Ammon's horn (tissue), 1 donor: ENCODE measurements around the gene MARCHF10.

Experiments
- DNase-seq: peaks from one replicate; pipeline ENCODE4 v3.0.0-alpha.2; 2016; ENCODE audit warnings: low spot score

Gene MARCHF10

DNA sequence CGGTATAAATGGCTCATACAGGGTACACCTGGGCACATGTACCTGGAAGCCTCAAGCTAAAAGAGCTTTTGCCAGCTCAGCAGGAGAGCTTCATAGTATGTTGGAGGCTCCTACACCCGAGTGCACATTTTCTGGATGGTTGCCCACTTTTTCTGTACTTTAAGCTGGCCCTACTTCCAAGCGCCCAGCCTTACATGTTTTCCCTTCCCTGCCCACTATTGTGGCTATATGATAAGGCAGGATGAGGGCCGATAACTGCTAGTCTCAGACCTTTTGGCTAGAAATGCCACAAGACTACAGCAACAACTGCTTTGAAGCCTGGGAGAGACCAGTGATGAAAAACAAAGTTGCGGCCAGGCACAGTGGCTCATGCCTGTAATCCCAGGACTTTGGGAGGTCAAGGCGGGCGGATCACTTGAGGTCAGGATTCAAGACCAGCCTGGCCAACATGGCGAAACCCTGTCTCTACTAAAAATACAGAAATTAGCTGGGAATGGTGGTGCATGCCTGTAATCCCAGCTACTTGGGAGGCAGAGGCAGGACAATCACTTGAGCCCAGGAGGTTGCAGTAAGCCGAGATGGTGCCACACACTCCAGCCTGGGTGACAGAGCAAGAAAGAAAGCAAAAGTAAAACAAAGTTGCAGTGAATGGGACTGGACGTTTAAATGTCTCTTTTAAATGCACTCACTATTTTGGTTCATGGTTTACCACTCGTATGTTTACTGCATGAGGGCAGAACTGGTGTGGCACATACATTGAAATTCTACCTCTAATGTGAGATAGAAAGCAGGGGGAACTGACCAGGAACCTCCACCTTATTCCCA is 14.2 kb upstream of the MARCHF10 start:
- DNase-seq, result no peak

DNA sequence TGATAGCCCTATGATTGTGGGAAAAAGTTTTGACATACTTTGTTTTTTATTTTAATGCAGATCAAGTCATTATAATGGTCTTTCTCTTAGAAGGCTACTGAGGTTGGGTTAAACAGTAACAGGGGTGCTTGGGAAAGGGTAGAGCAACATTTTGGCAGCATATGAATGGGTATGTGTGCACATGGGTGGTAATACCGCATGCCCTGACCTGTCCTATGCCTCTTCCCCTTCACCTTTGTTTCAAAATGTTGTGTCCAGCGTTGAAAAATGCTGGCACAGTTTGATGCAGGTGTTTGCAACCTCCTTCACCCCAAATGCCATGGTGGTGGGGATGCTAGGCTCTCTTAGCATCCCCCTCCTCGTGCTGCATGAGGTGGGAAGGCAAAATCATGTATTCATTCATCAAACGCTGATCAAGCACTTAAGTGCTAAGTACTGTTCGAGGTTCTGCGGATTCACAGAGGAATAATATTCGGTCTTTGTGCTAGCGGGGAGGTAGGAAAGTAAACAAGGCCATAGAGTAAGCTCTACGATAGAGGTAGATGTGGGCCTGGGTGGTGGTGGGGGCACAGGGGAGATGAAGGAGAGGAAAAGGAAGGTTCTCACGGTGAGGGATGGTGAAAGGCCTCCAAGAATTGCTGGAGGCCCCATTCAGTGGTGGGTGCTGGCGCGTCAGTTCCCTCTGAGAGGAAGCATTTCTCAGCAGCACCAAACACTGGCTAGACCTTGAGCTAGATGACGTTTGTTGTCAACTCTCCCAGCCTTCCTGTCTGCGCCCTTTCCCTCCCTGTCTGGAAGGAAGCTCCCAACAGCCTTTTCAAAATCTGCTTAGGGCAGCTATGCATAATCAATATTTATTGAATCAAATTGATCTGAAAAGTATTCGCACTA is 13.3 kb upstream of the MARCHF10 start:
- DNase-seq, result no peak

DNA sequence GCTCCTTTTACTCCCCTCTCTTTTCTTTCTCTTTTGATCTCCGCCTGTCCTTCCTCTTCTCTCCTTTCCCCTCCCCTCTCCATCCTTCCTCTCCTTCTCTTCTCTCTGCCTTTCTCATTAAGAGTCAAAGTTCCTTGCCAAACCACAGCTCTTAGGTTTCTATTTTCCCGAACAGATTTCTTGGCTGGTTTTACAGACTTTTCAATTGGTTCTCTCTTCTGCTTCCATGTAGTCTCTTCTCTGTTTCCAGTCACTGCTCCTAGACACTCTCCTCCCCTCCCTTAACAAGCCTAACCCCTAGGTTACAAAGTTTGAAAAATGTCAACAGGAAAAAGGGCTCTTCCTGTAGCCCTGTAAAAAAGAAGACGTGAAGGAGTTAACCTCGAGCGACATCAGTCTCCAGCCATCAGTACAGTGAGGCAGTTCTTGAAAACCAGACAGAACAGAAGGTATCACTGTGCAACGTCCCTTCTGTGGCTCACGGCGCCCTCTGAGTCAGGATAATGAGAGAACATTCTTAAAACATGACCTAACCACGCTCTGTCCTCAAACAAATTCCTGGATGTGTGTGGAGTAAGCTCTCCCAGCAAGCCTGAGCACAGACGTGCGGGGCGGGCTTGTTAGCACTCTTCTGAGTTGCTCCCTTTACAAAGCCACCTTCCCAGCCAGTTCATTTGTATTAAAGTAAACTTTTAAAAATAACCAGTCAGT is 11.6 kb upstream of the MARCHF10 start:
- DNase-seq, result peak; percentile 20

DNA sequence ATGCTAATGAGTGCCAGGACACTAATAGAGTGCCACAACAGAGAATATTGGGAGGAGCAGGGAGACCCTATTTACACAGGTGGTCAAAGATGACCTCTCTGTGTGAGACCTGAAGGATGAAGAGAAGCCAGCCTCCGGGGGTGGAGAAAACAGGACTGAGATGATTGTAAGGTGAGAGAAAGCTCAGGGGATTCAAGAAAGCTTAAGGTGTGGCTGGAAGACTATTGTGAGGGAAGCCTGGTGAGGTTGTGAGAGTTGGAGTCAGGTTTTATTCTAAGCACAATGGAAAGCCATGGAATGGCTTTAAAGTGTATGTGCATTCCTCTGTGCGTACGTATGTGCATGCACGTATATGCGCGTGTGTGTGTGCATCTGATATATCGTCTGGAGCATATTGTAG is 10.4 kb upstream of the MARCHF10 start:
- no peak for DNase-seq

DNA sequence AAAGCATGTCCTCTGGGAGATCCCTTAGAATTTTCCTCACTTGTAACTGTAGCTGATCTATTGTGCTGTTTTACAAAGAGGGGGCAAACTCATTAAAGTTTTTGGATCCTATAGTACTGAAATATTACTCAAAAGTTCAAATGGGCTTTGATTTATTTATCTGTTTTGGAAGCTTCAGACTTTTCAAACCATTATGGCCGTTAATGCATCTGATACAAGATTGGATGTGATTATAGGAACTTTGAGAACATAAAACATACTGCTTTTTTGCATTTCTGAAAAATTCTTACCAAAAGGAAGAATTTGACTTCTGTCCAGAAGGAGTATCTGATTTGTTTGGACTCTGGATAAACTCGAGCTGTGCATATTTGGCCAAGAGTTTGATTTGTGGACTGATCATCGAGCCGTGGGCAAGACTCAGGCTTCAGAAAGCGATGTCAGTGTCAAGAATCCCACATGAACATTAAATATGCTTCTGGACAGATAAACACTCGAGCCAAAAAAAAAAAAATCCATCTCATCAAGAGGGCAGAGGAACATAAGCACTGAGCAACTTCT is 8.2 kb upstream of the MARCHF10 start:
- no peak for DNase-seq

DNA sequence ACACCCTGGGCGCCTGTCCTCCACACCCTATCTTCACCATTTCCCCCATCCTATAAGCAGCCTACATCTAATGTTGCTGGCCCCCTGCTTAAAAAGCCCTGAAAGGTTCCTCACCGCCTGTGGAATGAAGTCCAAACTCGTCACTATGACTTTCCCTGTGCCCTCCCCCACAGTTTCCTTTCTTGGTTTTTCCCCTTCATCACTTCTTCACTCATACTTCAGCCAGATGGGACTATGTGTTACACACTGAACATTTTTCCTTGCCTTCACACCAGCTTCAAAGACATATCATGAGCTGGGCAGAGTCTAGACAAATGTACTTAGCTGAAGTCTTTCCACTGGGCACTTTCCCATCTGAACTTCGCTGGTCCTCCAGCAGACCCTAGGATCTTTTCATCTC is 1.5 kb upstream of the MARCHF10 start:
- DNase-seq, result no peak

DNA sequence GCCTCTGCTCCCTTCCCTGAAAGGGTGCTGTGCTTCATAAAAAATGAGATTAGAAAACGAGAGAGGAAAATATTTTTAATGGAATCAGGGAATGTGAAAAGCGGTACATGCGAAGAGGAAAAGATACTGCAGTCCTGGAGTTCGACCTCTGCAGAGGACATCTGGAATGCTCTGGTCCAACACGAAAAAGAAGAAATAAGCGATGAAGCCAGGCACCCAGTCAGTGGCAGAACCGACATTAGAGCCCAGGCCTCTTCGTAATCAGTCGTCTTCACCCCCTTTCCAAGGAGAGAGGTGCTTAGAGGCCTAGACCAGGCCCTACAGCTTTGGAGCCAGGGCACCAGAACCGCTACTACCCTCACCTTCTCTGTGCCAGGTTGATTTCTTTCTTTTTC is 459 bp upstream of the MARCHF10 start:
- no peak for DNase-seq

DNA sequence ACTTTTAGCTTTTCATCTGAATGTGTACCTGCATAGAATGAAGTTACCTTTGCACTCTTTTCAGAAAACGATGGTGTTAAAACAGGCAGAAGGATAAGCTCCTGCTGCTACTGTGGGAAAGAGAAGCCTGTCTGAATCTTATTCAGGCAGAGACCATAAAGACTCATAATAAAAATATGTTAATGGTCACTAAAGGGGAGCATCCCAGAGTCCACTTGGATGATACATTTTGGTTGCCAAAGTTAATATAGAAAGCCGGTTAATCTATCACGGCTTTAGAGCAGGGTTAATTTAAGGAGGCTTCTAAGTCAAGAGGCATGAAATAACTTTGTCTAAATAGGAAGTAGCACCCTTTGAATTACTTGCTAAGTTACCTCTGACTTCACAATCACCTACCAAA is 2.9 kb downstream of the MARCHF10 start:
- no peak for DNase-seq

DNA sequence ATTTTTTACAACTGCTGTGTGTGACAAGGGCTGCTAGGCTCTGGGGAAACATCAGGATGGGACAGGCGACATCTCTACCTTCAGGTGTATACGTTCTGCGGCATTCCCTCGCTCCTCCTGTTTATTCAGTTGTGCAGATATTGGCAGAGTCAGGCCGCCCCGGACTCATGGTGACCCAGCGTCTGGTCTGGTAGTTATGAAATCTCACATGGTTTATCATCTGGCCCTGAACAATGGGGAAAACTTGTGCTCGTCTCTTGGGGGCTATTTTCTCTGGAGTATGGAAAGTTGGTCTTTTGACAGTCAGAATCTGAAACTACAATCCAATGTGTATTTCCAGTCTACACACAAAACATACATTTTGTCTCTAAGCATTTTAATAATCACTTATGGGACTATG is 3.3 kb downstream of the MARCHF10 start:
- no peak for DNase-seq

DNA sequence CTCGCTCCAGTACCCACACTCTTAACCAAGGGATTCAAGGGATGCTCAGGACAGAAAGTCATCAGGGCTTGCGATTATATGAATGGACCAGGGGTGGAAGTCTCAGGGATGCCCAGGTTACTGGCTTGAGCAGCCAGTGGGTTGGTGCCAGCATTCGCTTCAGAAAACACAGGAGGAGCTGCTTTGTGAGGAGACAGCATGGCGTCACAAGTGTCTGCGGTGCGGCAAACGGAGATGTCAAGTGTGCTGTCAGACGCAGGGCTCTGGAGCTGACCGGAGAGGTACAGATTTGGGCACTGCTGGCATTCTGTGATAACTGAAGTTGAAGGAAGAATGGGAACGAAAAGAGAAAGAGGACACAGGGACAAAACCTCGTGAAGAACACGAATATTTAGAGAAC is 4.1 kb downstream of the MARCHF10 start:
- no peak for DNase-seq

DNA sequence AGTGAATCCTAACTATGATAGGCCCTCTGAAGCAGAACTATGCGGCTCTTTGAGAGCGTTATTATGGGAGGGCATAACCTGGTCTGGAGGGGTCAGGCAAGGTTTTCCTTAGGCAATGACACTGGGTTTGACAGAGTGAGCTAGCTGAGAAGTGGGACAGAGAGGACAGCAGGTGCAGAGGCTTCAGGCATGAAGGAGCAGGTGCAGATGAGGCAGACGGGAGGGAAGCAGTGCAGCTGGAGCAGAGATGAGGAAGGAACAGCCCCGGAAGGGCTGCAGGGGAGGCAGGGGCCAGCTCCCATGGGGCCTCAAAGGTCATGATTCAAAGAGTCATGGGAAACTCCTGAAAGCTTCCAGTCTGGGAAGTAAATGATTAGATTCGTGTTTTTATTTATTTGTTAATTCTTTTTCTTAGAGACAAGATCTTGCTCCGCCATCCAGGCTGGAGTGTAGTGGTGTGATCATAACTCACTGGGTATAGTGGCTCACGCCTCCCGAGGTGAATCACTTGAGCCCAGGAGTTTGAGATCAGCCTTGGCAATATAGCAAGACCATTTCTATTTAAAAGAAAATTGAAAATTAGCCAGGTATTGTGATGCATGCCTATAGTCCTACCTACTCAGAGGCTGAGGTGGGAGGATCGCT is 5.4 kb downstream of the MARCHF10 start:
- no peak for DNase-seq

DNA sequence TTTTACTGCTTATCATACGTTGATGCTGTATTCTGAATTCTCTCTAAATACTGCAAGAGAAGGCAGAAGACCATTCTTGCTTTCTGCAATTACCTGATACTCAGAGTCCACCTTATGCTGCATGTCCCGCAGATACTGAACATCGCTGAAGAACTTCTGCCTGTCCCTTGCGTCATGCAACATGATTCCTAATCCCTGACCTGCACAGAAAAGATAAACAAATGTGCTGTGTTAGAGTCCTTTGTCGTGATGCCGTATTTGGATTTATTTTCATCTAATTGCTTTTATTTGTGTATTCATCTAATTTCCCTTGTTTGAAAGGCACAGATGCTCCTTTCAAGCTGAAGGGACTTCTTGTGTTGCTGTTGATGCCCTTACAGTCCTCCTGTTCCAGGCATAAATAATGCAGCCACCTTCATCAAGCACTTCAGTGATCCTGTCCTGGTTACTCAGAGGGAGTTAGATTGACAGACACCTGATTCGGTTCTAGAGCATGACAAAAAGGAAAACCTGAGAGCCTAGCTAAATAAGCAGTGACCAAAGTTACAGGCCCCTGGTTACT is 6.5 kb downstream of the MARCHF10 start:
- DNase-seq, result no peak

DNA sequence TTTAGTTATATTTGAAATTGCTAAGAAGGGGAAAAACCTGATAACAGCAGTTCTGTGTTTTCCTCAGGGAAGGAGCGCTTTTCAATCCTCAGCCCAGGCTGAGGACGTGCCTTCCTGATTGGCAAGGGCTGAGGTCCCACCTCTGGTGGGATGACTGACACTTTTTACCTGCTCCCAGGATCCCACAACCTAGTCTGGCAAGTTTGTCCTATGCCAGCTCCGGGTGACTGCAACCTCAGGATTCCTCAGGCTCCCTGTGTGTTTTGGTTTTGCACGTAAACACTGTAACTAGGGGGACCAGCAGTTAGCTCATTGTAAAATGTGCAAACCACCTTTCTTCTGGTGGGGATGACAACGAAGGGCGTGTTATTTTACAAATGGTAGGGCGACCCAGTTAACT is 7.5 kb downstream of the MARCHF10 start:
- DNase-seq, result no peak

DNA sequence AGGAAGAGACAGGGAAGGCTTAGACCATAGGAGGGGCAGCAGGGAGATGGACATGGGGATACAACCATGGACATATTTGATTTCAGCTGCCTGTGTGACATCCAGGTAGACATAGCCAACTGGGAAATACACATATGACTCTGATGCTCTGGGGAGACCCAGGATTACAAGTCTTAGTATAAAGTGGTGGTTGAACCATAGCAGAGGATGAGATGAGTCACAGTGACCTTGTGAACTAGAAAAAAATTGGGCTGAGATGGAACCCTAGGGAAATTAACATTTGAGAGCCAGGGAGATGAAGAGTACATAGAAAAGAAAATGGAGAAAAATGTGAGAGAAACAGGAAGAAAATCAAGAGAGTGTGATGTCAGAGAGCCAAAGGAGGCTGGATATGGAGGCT is 10.2 kb downstream of the MARCHF10 start:
- DNase-seq, result no peak

DNA sequence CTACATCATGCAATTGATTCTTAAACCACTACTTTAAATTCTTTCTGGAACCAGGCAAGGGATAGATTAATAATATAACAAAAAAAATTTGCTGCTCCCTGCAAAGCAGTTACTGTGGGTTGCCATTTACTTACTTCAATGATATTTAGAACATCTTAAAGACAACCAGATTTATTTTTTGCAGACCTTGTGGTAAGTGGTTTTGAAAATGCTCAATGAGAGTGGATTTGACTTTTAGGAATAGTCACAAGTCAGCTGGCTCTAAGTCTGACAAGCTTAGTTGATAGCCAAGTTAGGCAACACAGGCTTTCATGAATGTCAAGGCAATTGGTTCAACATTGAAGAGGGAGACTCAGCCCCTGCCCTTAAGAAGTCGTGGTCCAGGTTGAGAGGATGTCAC is 11.8 kb downstream of the MARCHF10 start:
- no peak for DNase-seq

DNA sequence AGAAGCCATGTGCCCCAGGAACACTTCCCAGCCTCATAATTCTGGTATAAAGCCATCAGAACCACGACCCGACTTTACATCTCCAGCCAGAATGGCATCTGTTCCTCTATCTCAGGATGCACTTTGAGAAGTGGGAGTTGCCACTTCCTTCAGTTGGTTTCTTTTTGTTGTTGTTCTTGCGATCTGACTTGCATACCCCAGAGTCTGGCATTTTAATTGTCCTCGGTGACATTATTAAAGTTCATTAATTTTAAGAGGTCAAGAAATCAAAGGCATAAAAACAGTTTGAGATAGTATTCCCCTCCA is 13.5 kb downstream of the MARCHF10 start:
- DNase-seq, result no peak

DNA sequence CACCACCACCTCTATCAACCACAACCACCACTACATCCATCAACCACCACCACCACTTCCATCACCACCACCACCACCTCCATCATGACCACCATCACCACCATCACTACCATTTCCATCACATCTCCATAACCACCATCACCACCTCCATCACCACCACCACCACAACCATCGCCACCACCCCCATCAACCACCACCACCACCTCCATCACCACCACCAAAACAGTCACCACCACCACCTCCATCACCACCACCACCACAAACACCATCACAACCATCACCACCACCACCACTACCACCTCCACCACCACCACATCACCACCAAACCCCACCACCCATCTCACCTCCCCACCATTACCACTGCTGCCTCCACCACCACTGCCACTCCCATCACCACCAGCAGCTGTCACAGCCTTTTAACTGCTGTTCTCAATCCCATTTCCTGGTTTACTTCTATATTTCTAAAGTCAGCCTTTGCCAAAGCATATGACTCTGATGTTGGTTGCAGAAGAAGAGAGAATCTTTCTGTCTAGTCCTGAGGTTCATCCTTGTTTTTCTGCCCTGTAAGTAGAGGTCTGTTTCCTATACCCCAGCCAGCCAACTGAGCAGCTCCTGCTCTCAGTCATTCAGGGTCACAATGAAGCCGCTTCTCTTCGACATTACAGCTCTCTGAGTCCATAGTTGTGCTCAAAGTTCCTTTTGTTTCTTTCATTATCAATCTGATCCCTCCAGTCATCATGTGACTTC is 14.0 kb downstream of the MARCHF10 start:
- no peak for DNase-seq

DNA sequence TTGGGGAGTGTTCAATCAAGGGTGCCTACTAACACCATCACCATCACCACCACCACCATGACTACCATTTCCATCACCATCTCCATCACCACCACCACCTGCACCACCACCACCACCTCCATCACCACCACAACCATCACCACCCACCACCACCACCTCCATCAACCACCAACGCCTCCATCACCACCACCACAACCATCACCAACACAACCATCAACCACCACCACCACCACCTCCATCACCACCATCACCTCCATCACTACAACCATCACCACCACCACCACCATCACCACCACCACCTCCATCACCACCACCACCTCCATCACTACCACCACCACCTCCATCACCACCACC is 15.7 kb downstream of the MARCHF10 start:
- DNase-seq, result no peak

DNA sequence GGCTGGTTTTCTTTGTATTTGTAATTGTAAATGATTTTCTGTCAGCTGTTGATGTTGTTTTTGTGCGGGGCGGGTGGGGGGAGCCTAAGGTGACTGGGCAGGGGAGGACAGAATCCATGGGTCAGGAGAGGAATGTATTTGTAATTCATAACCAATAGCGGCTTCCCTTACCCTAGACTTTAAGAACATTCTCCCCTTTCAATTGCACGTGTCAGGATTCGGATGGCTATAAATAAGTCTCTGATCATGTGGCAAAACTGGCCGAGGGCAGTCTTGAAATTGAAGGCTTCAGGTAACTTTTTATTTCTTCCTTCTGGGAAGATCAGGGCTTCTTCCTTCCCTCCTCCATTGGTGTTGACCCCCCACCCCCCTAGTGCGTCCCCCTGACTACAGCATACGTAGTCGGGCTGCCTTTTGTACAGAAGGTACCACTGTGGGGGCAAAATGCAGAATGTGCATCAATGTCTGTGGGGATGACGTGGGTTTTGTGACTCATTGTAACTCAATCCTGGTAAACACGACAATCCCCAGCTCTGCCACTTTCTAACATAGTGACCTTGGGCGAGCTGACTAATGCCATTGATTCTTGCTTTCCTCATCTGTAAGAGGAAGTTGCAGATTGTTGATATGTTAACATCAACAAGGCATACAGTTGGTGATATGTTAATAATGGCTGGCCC is 16.2 kb downstream of the MARCHF10 start:
- DNase-seq, result no peak

DNA sequence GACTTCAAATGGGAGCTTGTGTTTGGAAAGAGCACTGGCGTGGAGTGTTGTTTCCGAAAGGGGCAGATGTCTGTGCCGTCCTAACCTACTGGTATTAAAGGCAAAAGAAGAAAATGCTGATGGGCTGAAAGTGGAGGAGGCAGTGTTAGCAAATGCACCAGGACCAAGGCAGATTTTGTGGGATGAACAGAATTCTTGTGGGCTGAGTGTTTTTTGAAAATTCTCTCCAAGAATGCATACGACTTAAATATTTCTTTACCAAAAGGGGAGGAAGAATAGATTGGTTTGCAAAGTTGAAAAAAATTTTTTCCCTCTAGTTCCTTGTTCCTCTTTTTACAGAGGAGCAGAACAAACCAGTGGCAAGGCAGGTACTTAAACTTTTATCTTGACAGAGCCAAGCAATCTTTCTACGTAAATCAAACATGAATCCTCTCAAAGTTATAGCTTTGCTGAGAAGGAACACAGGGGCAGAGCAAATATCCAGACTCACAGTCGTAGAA is 16.8 kb downstream of the MARCHF10 start:
- DNase-seq, result no peak
